ENCODE results near the gene CRB3. TPM values are rescaled to one million over a fixed set of nuclear protein-coding genes. Genes with fewer than 3 reads are reported as not detected.

The CRB3 gene
- total and polyA plus RNA-seq, 8 donors = 14.9 to 78.8 (median 17.9) TPM

DNA sequence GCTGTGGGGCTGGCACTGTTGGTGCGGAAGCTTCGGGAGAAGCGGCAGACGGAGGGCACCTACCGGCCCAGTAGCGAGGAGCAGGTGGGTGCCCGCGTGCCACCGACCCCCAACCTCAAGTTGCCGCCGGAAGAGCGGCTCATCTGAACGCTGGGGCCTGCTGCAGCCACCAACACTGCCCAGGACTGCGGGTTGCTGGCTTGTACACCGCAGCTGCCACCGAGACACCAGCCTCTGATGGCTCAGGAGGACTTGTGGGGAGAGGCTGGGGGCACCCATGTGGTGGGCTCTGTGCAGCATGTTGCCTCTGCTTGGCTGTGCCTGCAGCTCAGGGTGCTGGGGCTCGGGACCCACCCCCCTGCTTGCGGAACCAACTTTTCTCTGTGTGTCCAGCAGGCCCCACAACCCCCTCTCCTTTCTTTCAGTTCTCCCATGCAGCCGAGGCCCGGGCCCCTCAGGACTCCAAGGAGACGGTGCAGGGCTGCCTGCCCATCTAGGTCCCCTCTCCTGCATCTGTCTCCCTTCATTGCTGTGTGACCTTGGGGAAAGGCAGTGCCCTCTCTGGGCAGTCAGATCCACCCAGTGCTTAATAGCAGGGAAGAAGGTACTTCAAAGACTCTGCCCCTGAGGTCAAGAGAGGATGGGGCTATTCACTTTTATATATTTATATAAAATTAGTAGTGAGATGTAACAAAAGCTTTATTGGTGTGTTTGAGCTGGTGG lies 2.6 kb downstream of the CRB3 start:
- Histone ChIP-seq H3K27me3 (peaks cover 13 to 33% of the 10 kb centered on the region in 2 donors), H3K27ac (no peak overlapping the region)

DNA sequence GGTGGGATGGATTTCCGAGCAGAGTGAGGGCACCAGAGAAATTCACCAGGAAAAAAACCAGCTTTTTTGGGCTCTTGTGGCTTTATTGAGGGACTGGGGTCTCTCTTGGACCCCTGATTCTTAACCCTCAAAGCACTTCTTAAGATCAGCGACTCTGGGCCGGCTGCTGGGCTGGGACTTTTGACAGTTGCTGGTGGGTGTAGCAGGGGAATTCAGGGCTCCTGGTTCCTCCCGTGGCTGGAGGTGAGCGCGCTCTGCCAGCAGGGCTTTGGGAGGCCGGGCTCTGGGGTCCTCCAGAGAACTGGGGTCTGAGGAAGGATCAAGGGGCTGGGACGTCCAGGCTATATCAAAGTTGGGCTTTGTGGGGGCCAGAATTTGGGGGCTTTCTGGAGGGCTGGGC lies 3.3 kb downstream of the CRB3 start:
- no peaks in the 10 kb centered on the region for H3K9me3 ChIP-seq
- no peak for DNase-seq
- TF ChIP-seq, protein P1, sequence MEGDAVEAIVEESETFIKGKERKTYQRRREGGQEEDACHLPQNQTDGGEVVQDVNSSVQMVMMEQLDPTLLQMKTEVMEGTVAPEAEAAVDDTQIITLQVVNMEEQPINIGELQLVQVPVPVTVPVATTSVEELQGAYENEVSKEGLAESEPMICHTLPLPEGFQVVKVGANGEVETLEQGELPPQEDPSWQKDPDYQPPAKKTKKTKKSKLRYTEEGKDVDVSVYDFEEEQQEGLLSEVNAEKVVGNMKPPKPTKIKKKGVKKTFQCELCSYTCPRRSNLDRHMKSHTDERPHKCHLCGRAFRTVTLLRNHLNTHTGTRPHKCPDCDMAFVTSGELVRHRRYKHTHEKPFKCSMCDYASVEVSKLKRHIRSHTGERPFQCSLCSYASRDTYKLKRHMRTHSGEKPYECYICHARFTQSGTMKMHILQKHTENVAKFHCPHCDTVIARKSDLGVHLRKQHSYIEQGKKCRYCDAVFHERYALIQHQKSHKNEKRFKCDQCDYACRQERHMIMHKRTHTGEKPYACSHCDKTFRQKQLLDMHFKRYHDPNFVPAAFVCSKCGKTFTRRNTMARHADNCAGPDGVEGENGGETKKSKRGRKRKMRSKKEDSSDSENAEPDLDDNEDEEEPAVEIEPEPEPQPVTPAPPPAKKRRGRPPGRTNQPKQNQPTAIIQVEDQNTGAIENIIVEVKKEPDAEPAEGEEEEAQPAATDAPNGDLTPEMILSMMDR (IDR thresholded peaks at IDR 0.05) = no peak
- no peak overlapping the region for H3K27ac ChIP-seq
- H3K4me1 ChIP-seq = peaks cover 0 to 6% of the 10 kb centered on the region in 2 donors
- H3K4me3 ChIP-seq = no peak overlapping the region
- no peak for ATAC-seq
- peaks cover 0 to 46% of the 10 kb centered on the region in 2 donors for H3K36me3 ChIP-seq
- peaks cover 13 to 33% of the 10 kb centered on the region in 2 donors for H3K27me3 ChIP-seq
- intact Hi-C loops (cut with DNase I) = no loop called here

More for the DNA sequence above, 2.6 kb downstream of the CRB3 start:
- intact Hi-C loops (cut with DNase I) = no loop called here
- Histone ChIP-seq H3K4me3 (no peak overlapping the region), H3K9me3 (no peaks in the 10 kb centered on the region), H3K36me3 (peaks cover 0 to 44% of the 10 kb centered on the region in 2 donors), H3K4me1 (peaks cover 0 to 6% of the 10 kb centered on the region in 2 donors)
- TF ChIP-seq, protein P1 (IDR thresholded peaks at IDR 0.05) = no peak
- no peak for DNase-seq
- ATAC-seq = no peak

DNA sequence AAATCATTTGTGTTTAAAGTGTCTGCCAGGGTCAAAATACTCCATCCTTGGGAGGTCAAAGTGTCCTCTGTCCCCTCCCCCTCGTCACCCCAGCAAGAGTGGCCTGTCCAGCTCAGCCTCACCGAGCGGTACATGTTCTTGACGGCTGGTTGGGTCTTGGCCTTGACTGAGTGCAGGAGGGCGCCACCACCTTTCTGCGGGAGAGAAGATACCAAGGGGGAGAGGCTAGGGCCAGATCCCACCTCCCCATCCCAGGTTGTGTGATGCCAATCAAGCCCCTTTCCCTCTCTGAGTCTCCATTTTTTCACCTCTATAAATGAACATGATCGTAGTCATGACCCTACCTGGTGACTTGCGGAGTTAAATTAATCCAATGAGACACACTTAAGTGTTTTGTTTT lies 6.1 kb downstream of the CRB3 start:
- TF ChIP-seq, protein P1 (IDR thresholded peaks at IDR 0.05) = no peak
- no peaks in the 10 kb centered on the region for H3K4me1 ChIP-seq
- H3K4me3 ChIP-seq = no peak overlapping the region
- ATAC-seq (no peak), DNase-seq (no peak)
- H3K36me3 ChIP-seq = peaks cover 0 to 68% of the 10 kb centered on the region in 2 donors
- intact Hi-C loops (cut with DNase I) = no loop called here
- H3K27me3 ChIP-seq = peaks cover 0 to 13% of the 10 kb centered on the region in 2 donors
- H3K9me3 ChIP-seq = no peaks in the 10 kb centered on the region
- H3K27ac ChIP-seq = no peak overlapping the region

DNA sequence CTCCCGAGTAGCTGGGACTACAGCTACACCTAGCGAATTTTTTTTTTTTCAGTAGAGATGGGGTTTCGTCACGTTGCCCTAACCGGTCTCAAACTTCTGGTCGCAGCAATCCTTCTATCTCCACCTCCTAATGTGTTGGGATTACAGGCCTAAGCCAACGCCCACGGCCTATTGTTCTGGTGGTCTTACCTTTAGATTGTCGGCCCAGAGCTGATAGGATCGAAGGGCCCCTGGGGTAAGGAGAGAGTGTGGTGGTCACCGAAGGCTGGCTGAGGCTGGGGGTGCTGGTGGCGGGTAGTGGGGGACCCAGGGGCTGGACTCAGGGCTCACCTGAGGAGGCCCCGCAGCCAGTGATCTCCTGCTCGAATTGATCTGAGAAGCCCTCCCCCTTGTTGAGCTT lies 7.0 kb downstream of the CRB3 start:
- Histone ChIP-seq H3K27ac (no peak overlapping the region), H3K4me1 (no peaks in the 10 kb centered on the region), H3K4me3 (no peak overlapping the region), H3K27me3 (peaks cover 5 to 14% of the 10 kb centered on the region in 2 donors), H3K36me3 (peaks cover 0 to 75% of the 10 kb centered on the region in 2 donors), H3K9me3 (no peaks in the 10 kb centered on the region)
- DNase-seq = no peak
- TF ChIP-seq, protein P1 (IDR thresholded peaks at IDR 0.05) = no peak
- intact Hi-C loops (cut with DNase I) = no loop called here
- no peak for ATAC-seq

DNA sequence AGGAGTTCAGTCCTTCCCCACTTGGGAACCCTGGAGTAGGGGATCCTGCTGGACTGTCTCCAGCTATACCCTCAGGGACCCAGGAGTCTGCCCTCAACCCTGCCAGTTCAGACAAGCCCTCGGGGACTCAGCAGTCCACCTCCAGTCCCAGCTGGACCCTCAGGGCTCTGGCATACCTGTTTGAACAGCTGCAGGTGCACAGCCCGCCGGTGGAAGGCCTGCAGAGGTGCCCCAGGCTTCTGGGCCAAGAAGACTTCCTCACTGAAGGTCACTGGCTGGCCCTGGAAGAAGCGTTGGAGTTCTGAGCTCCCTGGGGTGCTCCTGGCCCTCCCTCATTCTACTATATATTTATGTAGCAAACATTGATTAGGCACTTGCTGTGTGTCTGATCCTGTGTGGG lies 8.6 kb downstream of the CRB3 start:
- DNase-seq (no peak), ATAC-seq (no peak)
- intact Hi-C loops (cut with DNase I) = no loop called here
- no peak overlapping the region for H3K27ac ChIP-seq
- peaks cover 0 to 70% of the 10 kb centered on the region in 2 donors for H3K36me3 ChIP-seq
- H3K4me1 ChIP-seq = no peaks in the 10 kb centered on the region
- peaks cover 5 to 27% of the 10 kb centered on the region in 2 donors for H3K27me3 ChIP-seq
- no peak overlapping the region for H3K4me3 ChIP-seq
- H3K9me3 ChIP-seq = no peaks in the 10 kb centered on the region
- TF ChIP-seq, protein P1 (IDR thresholded peaks at IDR 0.05) = no peak

Data from left lung (tissue), 10 donors.